ENCODE data around the gene PSMF1.

PSMF1 gene

GRCh38 chr20:1118336-1119127, at the start of gene PSMF1:
TSS of gene PSMF1 (plus strand) at chr20:1118602. CDS start at chr20:1118774, 172 bp downstream.
- DNase-seq, result peak; percentile 96

- no peak for DNase-seq
Observed at GRCh38 chr20:1072258-1072657, 46.1 kb upstream of the PSMF1 start.

- DNase-seq, result no peak
Observed at GRCh38 chr20:1075616-1076015, 42.8 kb upstream of the PSMF1 start.

- no peak for DNase-seq
Observed at GRCh38 chr20:1081891-1082290, 36.5 kb upstream of the PSMF1 start.

- DNase-seq, result no peak
Observed at GRCh38 chr20:1083431-1084080, 34.8 kb upstream of the PSMF1 start.

GRCh38 chr20:1085492-1086276, 32.7 kb upstream of the PSMF1 start:
- no peak for DNase-seq

- DNase-seq, result no peak
Observed at GRCh38 chr20:1086277-1087213, 31.9 kb upstream of the PSMF1 start.

GRCh38 chr20:1087311-1087905, 31.0 kb upstream of the PSMF1 start:
- no peak for DNase-seq

- no peak for DNase-seq
Observed at GRCh38 chr20:1094751-1095150, 23.7 kb upstream of the PSMF1 start.

GRCh38 chr20:1101533-1101932, 16.9 kb upstream of the PSMF1 start:
- DNase-seq, result no peak

- no peak for DNase-seq
Observed at GRCh38 chr20:1102016-1102415, 16.4 kb upstream of the PSMF1 start.

- no peak for DNase-seq
Observed at GRCh38 chr20:1103751-1104150, 14.7 kb upstream of the PSMF1 start.

- no peak for DNase-seq
Observed at GRCh38 chr20:1105599-1106194, 12.7 kb upstream of the PSMF1 start.

- no peak for DNase-seq
Observed at GRCh38 chr20:1107176-1107575, 11.2 kb upstream of the PSMF1 start.

GRCh38 chr20:1108437-1108920, 9.9 kb upstream of the PSMF1 start:
- DNase-seq, result peak; percentile 57

- no peak for DNase-seq
Observed at GRCh38 chr20:1112908-1113307, 5.5 kb upstream of the PSMF1 start.

- DNase-seq, result no peak
Observed at GRCh38 chr20:1118004-1118335, 432 bp upstream of the PSMF1 start.

- DNase-seq, result no peak
Observed at GRCh38 chr20:1119128-1119505, 715 bp downstream of the PSMF1 start.

GRCh38 chr20:1119524-1119923, 1.1 kb downstream of the PSMF1 start:
- no peak for DNase-seq

- DNase-seq, result no peak
Observed at GRCh38 chr20:1121429-1121828, 3.0 kb downstream of the PSMF1 start.
